Astrocyte (in vitro differentiated cells and primary cell): Measurements from ENCODE around the gene LALBA.

Experiments
- EZH2 ChIP-seq: IDR thresholded peaks from 2 replicates; pipeline ENCODE4 v1.6.1; 2012; ENCODE audit warnings: mild to moderate bottlenecking, low read length, inconsistent platforms; ENCODE audit not compliant: insufficient read depth
- TF ChIP-seq, protein P1 (sequence below): IDR thresholded peaks from 2 replicates; pipeline ENCODE4 v1.5.1; 2011; ENCODE audit warnings: low read depth, mild to moderate bottlenecking, inconsistent platforms, low read length, moderate library complexity; ENCODE audit not compliant: insufficient read depth

DNA sequence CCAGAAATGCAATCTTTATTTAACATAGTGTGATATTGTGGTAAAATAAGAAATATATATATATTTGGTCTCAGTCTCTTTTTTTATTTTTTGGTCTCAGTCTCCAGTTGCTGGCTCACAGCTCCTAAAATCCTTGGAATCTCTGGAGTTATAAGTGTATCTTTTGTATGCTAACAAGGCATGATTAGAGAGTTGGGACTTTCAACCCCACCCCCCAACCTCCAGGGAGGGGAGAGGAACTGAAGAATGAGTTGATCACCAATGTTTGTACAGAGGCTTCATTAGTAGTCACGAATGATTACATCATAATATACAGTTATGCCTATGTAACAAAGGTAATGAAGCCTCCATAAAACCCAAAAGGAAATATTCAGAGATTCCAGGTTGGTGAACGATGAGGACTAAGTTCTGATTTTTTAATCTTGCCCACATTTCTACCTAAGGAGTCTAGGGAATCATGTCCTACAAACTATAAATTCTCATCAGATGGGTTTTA, 22.8 kb upstream of the LALBA start:
- TF ChIP-seq, protein P1, sequence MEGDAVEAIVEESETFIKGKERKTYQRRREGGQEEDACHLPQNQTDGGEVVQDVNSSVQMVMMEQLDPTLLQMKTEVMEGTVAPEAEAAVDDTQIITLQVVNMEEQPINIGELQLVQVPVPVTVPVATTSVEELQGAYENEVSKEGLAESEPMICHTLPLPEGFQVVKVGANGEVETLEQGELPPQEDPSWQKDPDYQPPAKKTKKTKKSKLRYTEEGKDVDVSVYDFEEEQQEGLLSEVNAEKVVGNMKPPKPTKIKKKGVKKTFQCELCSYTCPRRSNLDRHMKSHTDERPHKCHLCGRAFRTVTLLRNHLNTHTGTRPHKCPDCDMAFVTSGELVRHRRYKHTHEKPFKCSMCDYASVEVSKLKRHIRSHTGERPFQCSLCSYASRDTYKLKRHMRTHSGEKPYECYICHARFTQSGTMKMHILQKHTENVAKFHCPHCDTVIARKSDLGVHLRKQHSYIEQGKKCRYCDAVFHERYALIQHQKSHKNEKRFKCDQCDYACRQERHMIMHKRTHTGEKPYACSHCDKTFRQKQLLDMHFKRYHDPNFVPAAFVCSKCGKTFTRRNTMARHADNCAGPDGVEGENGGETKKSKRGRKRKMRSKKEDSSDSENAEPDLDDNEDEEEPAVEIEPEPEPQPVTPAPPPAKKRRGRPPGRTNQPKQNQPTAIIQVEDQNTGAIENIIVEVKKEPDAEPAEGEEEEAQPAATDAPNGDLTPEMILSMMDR: no peak
- TF ChIP-seq EZH2: no peak
